IPS-15b (cell line): Measurements from ENCODE around the gene BABAM2.

Experiments used
- H3K27me3 ChIP-seq: one replicate; pipeline ENCODE4 v1.6.1; 2013; ENCODE audit warnings: low read length; ENCODE audit not compliant: control insufficient read depth, insufficient read depth
- H3K36me3 ChIP-seq: one replicate; pipeline ENCODE4 v1.6.1; 2013; ENCODE audit warnings: low read length; ENCODE audit not compliant: control insufficient read depth, insufficient read depth
- H3K4me1 ChIP-seq: one replicate; pipeline ENCODE4 v1.6.1; 2013; ENCODE audit warnings: mild to moderate bottlenecking, low read length; ENCODE audit not compliant: control insufficient read depth, insufficient read depth
- H3K4me3 ChIP-seq: one replicate; pipeline ENCODE4 v1.5.1; 2013; ENCODE audit warnings: low read depth, low read length
- H3K9ac ChIP-seq: one replicate; pipeline ENCODE4 v1.6.1; 2013; ENCODE audit warnings: low read depth, mild to moderate bottlenecking, low read length
- H3K9me3 ChIP-seq: one replicate; pipeline ENCODE4 v1.6.1; 2013; ENCODE audit warnings: mild to moderate bottlenecking, low read length; ENCODE audit not compliant: control insufficient read depth, insufficient read depth

BABAM2 gene

GRCh38 chr2:28148000-28148399, 257.5 kb downstream of the BABAM2 start:
- Histone ChIP-seq H3K9me3 (no peaks in the 10 kb centered on the region), H3K9ac (no peak overlapping the region), H3K4me3 (no peak overlapping the region), H3K4me1 (no peaks in the 10 kb centered on the region), H3K36me3 (no peaks in the 10 kb centered on the region), H3K27me3 (no peaks in the 10 kb centered on the region)

GRCh38 chr2:28148566-28148965, 258.0 kb downstream of the BABAM2 start:
- H3K4me3 ChIP-seq = no peak overlapping the region
- H3K9me3 ChIP-seq = no peaks in the 10 kb centered on the region
- no peaks in the 10 kb centered on the region for H3K4me1 ChIP-seq
- no peak overlapping the region for H3K9ac ChIP-seq
- H3K27me3 ChIP-seq = no peaks in the 10 kb centered on the region
- H3K36me3 ChIP-seq = no peaks in the 10 kb centered on the region

GRCh38 chr2:28150236-28150915, 259.8 kb downstream of the BABAM2 start:
- Histone ChIP-seq H3K4me1 (no peaks in the 10 kb centered on the region), H3K9me3 (no peaks in the 10 kb centered on the region), H3K4me3 (no peak overlapping the region), H3K9ac (no peak overlapping the region), H3K27me3 (no peaks in the 10 kb centered on the region), H3K36me3 (no peaks in the 10 kb centered on the region)

- Histone ChIP-seq H3K36me3 (no peaks in the 10 kb centered on the region), H3K27me3 (no peaks in the 10 kb centered on the region), H3K9me3 (no peaks in the 10 kb centered on the region), H3K4me1 (no peaks in the 10 kb centered on the region), H3K9ac (no peak overlapping the region), H3K4me3 (no peak overlapping the region)
These were observed 260.5 kb downstream of the BABAM2 start for GRCh38 chr2:28150994-28151393.

GRCh38 chr2:28152585-28153280, 262.2 kb downstream of the BABAM2 start:
- no peaks in the 10 kb centered on the region for H3K9me3 ChIP-seq
- no peaks in the 10 kb centered on the region for H3K36me3 ChIP-seq
- no peak overlapping the region for H3K9ac ChIP-seq

GRCh38 chr2:28153851-28154250, 263.3 kb downstream of the BABAM2 start:
- H3K36me3 ChIP-seq = no peaks in the 10 kb centered on the region
- H3K27me3 ChIP-seq = no peaks in the 10 kb centered on the region
- H3K4me1 ChIP-seq = no peaks in the 10 kb centered on the region
- no peaks in the 10 kb centered on the region for H3K9me3 ChIP-seq
- no peak overlapping the region for H3K4me3 ChIP-seq
- H3K9ac ChIP-seq = no peak overlapping the region

More at GRCh38 chr2:28152585-28153280, 262.2 kb downstream of the BABAM2 start:
- no peaks in the 10 kb centered on the region for H3K4me1 ChIP-seq
- H3K4me3 ChIP-seq = no peak overlapping the region
- no peaks in the 10 kb centered on the region for H3K27me3 ChIP-seq

GRCh38 chr2:28155086-28155485, 264.6 kb downstream of the BABAM2 start:
- no peaks in the 10 kb centered on the region for H3K36me3 ChIP-seq
- no peaks in the 10 kb centered on the region for H3K27me3 ChIP-seq
- no peaks in the 10 kb centered on the region for H3K4me1 ChIP-seq
- H3K4me3 ChIP-seq = no peak overlapping the region
- no peaks in the 10 kb centered on the region for H3K9me3 ChIP-seq
- no peak overlapping the region for H3K9ac ChIP-seq

- no peak overlapping the region for H3K9ac ChIP-seq
- no peaks in the 10 kb centered on the region for H3K36me3 ChIP-seq
- no peak overlapping the region for H3K4me3 ChIP-seq
- H3K4me1 ChIP-seq = no peaks in the 10 kb centered on the region
- no peaks in the 10 kb centered on the region for H3K9me3 ChIP-seq
- H3K27me3 ChIP-seq = no peaks in the 10 kb centered on the region
These were observed 265.1 kb downstream of the BABAM2 start for GRCh38 chr2:28155627-28156026.

- Histone ChIP-seq H3K4me1 (no peaks in the 10 kb centered on the region), H3K9ac (no peak overlapping the region), H3K27me3 (no peaks in the 10 kb centered on the region), H3K4me3 (no peak overlapping the region), H3K36me3 (no peaks in the 10 kb centered on the region), H3K9me3 (no peaks in the 10 kb centered on the region)
These were observed 268.3 kb downstream of the BABAM2 start for GRCh38 chr2:28158791-28159190.

GRCh38 chr2:28160986-28161425, 270.5 kb downstream of the BABAM2 start:
- Histone ChIP-seq H3K36me3 (no peaks in the 10 kb centered on the region), H3K4me1 (no peaks in the 10 kb centered on the region), H3K27me3 (no peaks in the 10 kb centered on the region), H3K9ac (no peak overlapping the region), H3K9me3 (no peaks in the 10 kb centered on the region), H3K4me3 (no peak overlapping the region)

- no peaks in the 10 kb centered on the region for H3K9me3 ChIP-seq
These were observed 270.9 kb downstream of the BABAM2 start for GRCh38 chr2:28161466-28161865.

GRCh38 chr2:28162564-28162963, 272.0 kb downstream of the BABAM2 start:
- Histone ChIP-seq H3K4me1 (no peaks in the 10 kb centered on the region), H3K9me3 (no peaks in the 10 kb centered on the region), H3K4me3 (no peak overlapping the region), H3K27me3 (no peaks in the 10 kb centered on the region), H3K36me3 (no peaks in the 10 kb centered on the region), H3K9ac (no peak overlapping the region)

More at GRCh38 chr2:28161466-28161865, 270.9 kb downstream of the BABAM2 start:
- Histone ChIP-seq H3K36me3 (no peaks in the 10 kb centered on the region), H3K27me3 (no peaks in the 10 kb centered on the region), H3K4me1 (no peaks in the 10 kb centered on the region), H3K4me3 (no peak overlapping the region), H3K9ac (no peak overlapping the region)
